GM23338 (cell line): ENCODE data around the gene GRK3.
A peak's percentile ranks its signal among the peaks of the same experiment; 100 is the strongest.

ENCODE experiments used
- CREB1 ChIP-seq: fragments of 250-450 bp; sonication (Bioruptor Pico); IDR thresholded peaks from 2 replicates; pipeline ENCODE4 v1.5.0; 2020; ENCODE audit warnings: low read depth, mild to moderate bottlenecking, moderate library complexity
- ETS1 ChIP-seq: IDR thresholded peaks from 2 replicates; pipeline ENCODE4 v1.6.1; 2016; ENCODE audit warnings: antibody characterized with exemption
- EZH2 ChIP-seq: fragments of 200-600 bp; sonication (generic); IDR thresholded peaks from one replicate; pipeline ENCODE4 v1.8.0; 2017; ENCODE audit warnings: antibody characterized with exemption, mild to moderate bottlenecking, low read depth; ENCODE audit not compliant: unreplicated experiment
- EZH2phosphoT487 ChIP-seq: fragments of 200-600 bp; sonication (generic); IDR thresholded peaks from one replicate; pipeline ENCODE4 v1.8.1; 2018; ENCODE audit warnings: antibody characterized with exemption; ENCODE audit not compliant: unreplicated experiment
- POLR2AphosphoS5 ChIP-seq: IDR thresholded peaks from 2 replicates; pipeline ENCODE4 v1.6.1; 2016; ENCODE audit warnings: antibody characterized with exemption, low read depth
- REST ChIP-seq: IDR thresholded peaks from one replicate; pipeline ENCODE4 v1.6.1; 2018; ENCODE audit warnings: antibody characterized with exemption; ENCODE audit not compliant: unreplicated experiment
- ZNF114 ChIP-seq: fragments of 250-450 bp; sonication (Bioruptor Pico); IDR thresholded peaks from 2 replicates; pipeline ENCODE4 v1.5.0; 2020; ENCODE audit warnings: mild to moderate bottlenecking, moderate library complexity
- ZNF331 ChIP-seq: fragments of 250-450 bp; sonication (Bioruptor Pico); IDR thresholded peaks from 2 replicates; pipeline ENCODE4 v1.5.0; 2020; ENCODE audit warnings: low read depth, mild to moderate bottlenecking, moderate library complexity
- ZNF462 ChIP-seq: fragments of 250-450 bp; sonication (Bioruptor Pico); IDR thresholded peaks from 2 replicates; pipeline ENCODE4 v1.5.0; 2020; ENCODE audit warnings: mild to moderate bottlenecking, moderate library complexity
- TF ChIP-seq, protein P1 (sequence below), 2 experiments: fragments of 200-600 bp in 1 of 2; sonication (generic) in 1 of 2; conservative IDR thresholded peaks; 2 replicates each; pipeline versions ENCODE4 v1.5.1 to v1.6.1; 2016 to 2017; ENCODE audit warnings: antibody characterized with exemption in 2 of 2, low read depth in 2 of 2, mild to moderate bottlenecking in 2 of 2, moderate library complexity in 1 of 2

DNA sequence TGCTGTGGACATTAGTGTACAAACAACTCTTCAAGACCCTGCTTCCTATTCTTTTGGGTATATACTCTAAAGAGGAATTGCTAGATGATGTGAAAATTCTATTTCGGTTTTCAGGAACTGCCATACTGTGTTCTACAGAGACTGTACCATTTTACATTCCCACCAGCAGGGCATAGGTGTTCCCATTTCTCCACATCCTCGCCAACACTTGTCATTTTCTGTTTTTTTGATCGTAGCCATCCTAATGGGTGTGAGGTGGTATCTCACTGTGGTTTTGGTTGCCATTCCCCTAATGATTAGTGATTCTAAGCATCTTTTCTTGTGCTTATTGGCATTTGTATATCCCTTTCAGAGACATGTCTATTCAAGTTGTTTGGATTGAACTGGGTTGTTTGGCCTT lies 29.8 kb upstream of the GRK3 start:
- TF ChIP-seq, protein P1, sequence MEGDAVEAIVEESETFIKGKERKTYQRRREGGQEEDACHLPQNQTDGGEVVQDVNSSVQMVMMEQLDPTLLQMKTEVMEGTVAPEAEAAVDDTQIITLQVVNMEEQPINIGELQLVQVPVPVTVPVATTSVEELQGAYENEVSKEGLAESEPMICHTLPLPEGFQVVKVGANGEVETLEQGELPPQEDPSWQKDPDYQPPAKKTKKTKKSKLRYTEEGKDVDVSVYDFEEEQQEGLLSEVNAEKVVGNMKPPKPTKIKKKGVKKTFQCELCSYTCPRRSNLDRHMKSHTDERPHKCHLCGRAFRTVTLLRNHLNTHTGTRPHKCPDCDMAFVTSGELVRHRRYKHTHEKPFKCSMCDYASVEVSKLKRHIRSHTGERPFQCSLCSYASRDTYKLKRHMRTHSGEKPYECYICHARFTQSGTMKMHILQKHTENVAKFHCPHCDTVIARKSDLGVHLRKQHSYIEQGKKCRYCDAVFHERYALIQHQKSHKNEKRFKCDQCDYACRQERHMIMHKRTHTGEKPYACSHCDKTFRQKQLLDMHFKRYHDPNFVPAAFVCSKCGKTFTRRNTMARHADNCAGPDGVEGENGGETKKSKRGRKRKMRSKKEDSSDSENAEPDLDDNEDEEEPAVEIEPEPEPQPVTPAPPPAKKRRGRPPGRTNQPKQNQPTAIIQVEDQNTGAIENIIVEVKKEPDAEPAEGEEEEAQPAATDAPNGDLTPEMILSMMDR (conservative IDR thresholded peaks at IDR 0.05; ENCODE audit: low read depth in 2 of 2) = peak in 1 of 2 experiments; percentile 29; a peak in 1 of 4 replicates
- TF ChIP-seq REST = no peak
- TF ChIP-seq CREB1 (CRISPR knock-in tag) = no peak
- no peak for TF ChIP-seq EZH2
- TF ChIP-seq POLR2AphosphoS5 = no peak
- TF ChIP-seq EZH2phosphoT487 = no peak
- TF ChIP-seq ZNF114 = no peak
- TF ChIP-seq ETS1 = no peak
- TF ChIP-seq ZNF331 (CRISPR knock-in tag) = no peak
- no peak for TF ChIP-seq ZNF462 (CRISPR knock-in tag)
